CD14-positive monocyte (primary cell): ENCODE results near the gene HSPB6. TPM values are rescaled to one million over a fixed set of nuclear protein-coding genes. Genes with fewer than 3 reads are reported as not detected.

Experiments
- DNase-seq, 3 donors: peaks; one replicate each; pipeline ENCODE4 v3.0.0-alpha.2; 2011 to 2022
- H2AFZ ChIP-seq: 2 replicates; pipeline ENCODE4 v1.6.0; 2012; ENCODE audit warnings: mild to moderate bottlenecking, low read depth, low read length, inconsistent platforms; ENCODE audit not compliant: insufficient read depth, poor library complexity, severe bottlenecking
- H3K27ac ChIP-seq, 2 donors: 1 replicate in 1 of 2; 2 replicates in 1 of 2; pipeline ENCODE4 v1.5.1; 2012 to 2013; ENCODE audit warnings: low read length in 2 of 2, control low read depth in 1 of 2, inconsistent platforms in 1 of 2, low read depth in 1 of 2, mild to moderate bottlenecking in 1 of 2
- H3K27me3 ChIP-seq, 2 donors: one replicate each; pipeline versions ENCODE4 v1.6.0 to v1.6.1; 2011 to 2013; ENCODE audit warnings: low read length in 2 of 2; ENCODE audit not compliant: control insufficient read depth in 2 of 2, insufficient read depth in 2 of 2
- H3K36me3 ChIP-seq, 2 donors: replicated peaks in 1 of 2; 1 replicate in 1 of 2; 2 replicates in 1 of 2; pipeline versions ENCODE4 v1.5.1 to v1.6.1; 2012 to 2013; ENCODE audit warnings: low read length in 2 of 2, control low read depth in 1 of 2, inconsistent platforms in 1 of 2, mild to moderate bottlenecking in 1 of 2; ENCODE audit not compliant: insufficient read depth in 2 of 2, control insufficient read depth in 1 of 2
- H3K4me1 ChIP-seq, 2 donors: 1 replicate in 1 of 2; 2 replicates in 1 of 2; pipeline versions ENCODE4 v1.5.1 to v1.6.1; 2012 to 2013; ENCODE audit warnings: low read length in 2 of 2, control low read depth in 1 of 2, inconsistent platforms in 1 of 2, mild to moderate bottlenecking in 1 of 2, moderate library complexity in 1 of 2; ENCODE audit not compliant: insufficient read depth in 2 of 2, control insufficient read depth in 1 of 2
- H3K4me2 ChIP-seq: replicated peaks from 2 replicates; pipeline ENCODE3; 2012; ENCODE audit warnings: low read length, moderate library complexity, mild to moderate bottlenecking; ENCODE audit not compliant: poor library complexity, severe bottlenecking; ENCODE audit errors: extremely low read depth
- H3K4me3 ChIP-seq, 3 experiments: fragments of 200-600 bp in 1 of 3; sonication (generic) in 1 of 3; replicated peaks in 1 of 3; 1 replicate in 2 of 3; 2 replicates in 1 of 3; pipeline ENCODE4 v1.5.1; 2011 to 2013; ENCODE audit warnings: low read length in 3 of 3, mild to moderate bottlenecking in 3 of 3, control low read depth in 2 of 3, low read depth in 2 of 3, inconsistent platforms in 1 of 3, moderate library complexity in 1 of 3
- H3K79me2 ChIP-seq: 2 replicates; pipeline ENCODE4 v1.6.0; 2012; ENCODE audit warnings: mild to moderate bottlenecking, control low read depth, inconsistent platforms, low read length, moderate library complexity; ENCODE audit not compliant: insufficient read depth
- H3K9ac ChIP-seq: 2 replicates; pipeline ENCODE4 v1.6.0; 2017; ENCODE audit warnings: low read length, mild to moderate bottlenecking; ENCODE audit not compliant: insufficient read depth, poor library complexity, severe bottlenecking
- H3K9me3 ChIP-seq, 2 donors: replicated peaks in 1 of 2; 1 replicate in 1 of 2; 2 replicates in 1 of 2; pipeline versions ENCODE4 v1.5.1 to v1.6.1; 2012 to 2013; ENCODE audit warnings: low read length in 2 of 2, control low read depth in 1 of 2; ENCODE audit not compliant: control insufficient read depth in 1 of 2, insufficient read depth in 1 of 2
- H4K20me1 ChIP-seq: 2 replicates; pipeline ENCODE4 v1.6.0; 2012; ENCODE audit warnings: mild to moderate bottlenecking, low read length, control low read depth, moderate library complexity; ENCODE audit not compliant: insufficient read depth
- H3K27ac Mint-ChIP-seq, 7 donors: one replicate each; pipeline ENCODE4 v1.8.0; 2020; ENCODE audit warnings: mild to moderate bottlenecking in 7 of 7, mixed read lengths in 7 of 7, moderate library complexity in 6 of 7, inconsistent platforms in 2 of 7
- H3K27me3 Mint-ChIP-seq, 3 donors: one replicate each; pipeline ENCODE4 v1.8.0; 2021 to 2022; ENCODE audit warnings: low read depth in 3 of 3, mild to moderate bottlenecking in 3 of 3, mixed read lengths in 3 of 3, moderate library complexity in 3 of 3, inconsistent platforms in 1 of 3
- H3K36me3 Mint-ChIP-seq, 2 donors: one replicate each; pipeline ENCODE4 v1.8.0; 2020; ENCODE audit warnings: mixed read lengths in 2 of 2, inconsistent platforms in 1 of 2, mild to moderate bottlenecking in 1 of 2
- H3K4me1 Mint-ChIP-seq: one replicate; pipeline ENCODE4 v1.8.0; 2020; ENCODE audit warnings: mild to moderate bottlenecking, mixed read lengths
- H3K4me3 Mint-ChIP-seq, 2 donors: one replicate each; pipeline ENCODE4 v1.8.0; 2020; ENCODE audit warnings: mild to moderate bottlenecking in 2 of 2, mixed read lengths in 2 of 2, moderate library complexity in 1 of 2
- H3K9me3 Mint-ChIP-seq, 7 donors: one replicate each; pipeline ENCODE4 v1.8.0; 2020 to 2022; ENCODE audit warnings: mixed read lengths in 7 of 7, mild to moderate bottlenecking in 6 of 7, moderate library complexity in 6 of 7, inconsistent platforms in 2 of 7
- CTCF ChIP-seq: fragments of 200-600 bp; IDR thresholded peaks from one replicate; pipeline ENCODE4 v1.8.0; 2022; ENCODE audit warnings: antibody characterized with exemption, mild to moderate bottlenecking
- WGBS: methylation state at CpG from one replicate; pipeline ENCODE4 v1.1.5; 2013; ENCODE audit warnings: missing lambda C conversion rate; ENCODE audit not compliant: insufficient coverage; 5-methylcytosine and 5-hydroxymethylcytosine counted together
- intact Hi-C, 2 donors: fragments of 100-400 bp; cut with micrococcal nuclease; formaldehyde crosslinking; loops; one replicate each; pipeline versions ENCODE4 v1.15.0 to v1.15.1; 2023
- polyA plus RNA-seq, 3 donors: library from polyadenylated mRNA; depleted of rRNA in 1 of 3; unstranded in 2 of 3; stranded (reverse) in 1 of 3; fragments of 300-500 nt in 2 of 3; fragments of >200 nt in 1 of 3; fragmentation: Illumina TruSeq in 2 of 3; gene quantifications; 1 replicate in 2 of 3; 2 replicates in 1 of 3; pipeline ENCODE4 v1.2.3, GENCODE V29; 2012 to 2021

The HSPB6 gene
- polyA plus RNA-seq, 3 donors: not detected

DNA sequence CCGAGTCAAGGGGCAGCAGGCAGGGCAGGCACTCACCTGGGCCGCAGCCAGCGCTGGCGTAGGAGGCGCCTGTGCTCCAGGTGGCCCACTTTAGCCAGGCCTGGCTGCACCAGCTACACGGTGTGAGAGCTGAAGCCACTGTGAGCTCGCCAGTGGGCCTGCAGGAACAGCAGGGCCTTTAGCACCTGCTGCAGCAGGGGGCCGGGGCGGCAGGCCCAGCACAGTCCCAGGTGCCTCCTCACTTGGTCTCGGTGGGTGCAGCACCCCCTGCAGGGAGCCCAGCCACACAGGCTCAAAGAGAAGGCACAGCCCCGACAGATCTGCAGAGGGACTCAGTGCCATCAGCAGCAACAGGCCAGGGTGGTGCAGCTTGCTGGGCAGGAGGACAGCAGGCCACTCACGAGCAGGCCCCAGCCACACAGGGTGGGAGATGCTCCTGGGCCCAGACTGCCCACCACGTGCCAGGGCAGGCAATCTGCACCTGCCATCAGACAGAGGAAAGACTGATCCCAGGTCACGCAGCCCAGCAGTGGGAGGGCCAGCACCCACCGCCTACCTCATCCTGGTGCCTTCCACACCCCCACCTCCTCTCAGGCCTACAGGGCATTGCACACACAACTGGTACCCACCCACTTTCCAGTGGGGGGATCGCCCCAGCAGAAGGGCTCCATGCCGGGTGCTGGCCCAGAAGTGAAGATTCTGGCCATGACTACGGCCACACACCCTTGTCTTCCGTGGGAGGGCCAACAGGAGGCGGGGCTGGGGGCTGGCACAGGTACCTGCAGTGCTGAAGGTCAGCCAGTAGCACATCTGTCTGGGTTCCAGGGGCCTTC is 34.4 kb upstream of the HSPB6 start:
- H3K79me2 ChIP-seq: no peaks in the 10 kb centered on the region
- no peaks in the 10 kb centered on the region for H3K9me3 ChIP-seq
- Mint-ChIP-seq H3K27me3 (peaks cover 11 to 19% (median 14%) of the 10 kb centered on the region in 3 donors), H3K4me1 (no peaks in the 10 kb centered on the region), H3K27ac (peak overlapping the region in 1 of 7 donors; percentile 71), H3K36me3 (peaks cover under 1 to 6% of the 10 kb centered on the region in 2 donors), H3K4me3 (no peak overlapping the region), H3K9me3 (peaks cover 0 to under 1% (median 0%) of the 10 kb centered on the region in 7 donors)
- H3K27ac ChIP-seq: no peak overlapping the region
- H3K27me3 ChIP-seq: peaks cover 0 to under 1% of the 10 kb centered on the region in 2 donors
- H3K4me3 ChIP-seq: no peak overlapping the region
- no peaks in the 10 kb centered on the region for H3K4me1 ChIP-seq
- no peak overlapping the region for H2AFZ ChIP-seq
- peak in 1 of 3 donors; percentile 3 for DNase-seq
- intact Hi-C loops: no loop called here
- TF ChIP-seq CTCF: no peak
- no peak overlapping the region for H3K4me2 ChIP-seq
- peaks cover 2 to 7% of the 10 kb centered on the region in 2 donors for H3K36me3 ChIP-seq
- H3K9ac ChIP-seq: no peak overlapping the region
- WGBS: 80% methylated on average over 20 of the region's 20 CpGs
- H4K20me1 ChIP-seq: no peaks in the 10 kb centered on the region

GRCh38 chr19:35789978-35790944 is 33.4 kb upstream of the HSPB6 start:
- Histone ChIP-seq H3K4me1 (no peaks in the 10 kb centered on the region), H3K9ac (no peak overlapping the region), H3K4me2 (no peak overlapping the region), H3K79me2 (no peaks in the 10 kb centered on the region), H3K4me3 (no peak overlapping the region), H3K27ac (no peak overlapping the region), H3K27me3 (no peaks in the 10 kb centered on the region), H2AFZ (no peak overlapping the region), H4K20me1 (no peaks in the 10 kb centered on the region), H3K36me3 (peaks cover 7% of the 10 kb centered on the region in 2 donors), H3K9me3 (no peaks in the 10 kb centered on the region)
- peak in 1 of 3 donors; percentile 2 for DNase-seq
- H3K9me3 Mint-ChIP-seq: no peaks in the 10 kb centered on the region
- H3K27me3 Mint-ChIP-seq: peaks cover 3 to 12% (median 9%) of the 10 kb centered on the region in 3 donors
- TF ChIP-seq CTCF: no peak
- intact Hi-C loops: no loop called here
- peaks cover 8 to 15% of the 10 kb centered on the region in 2 donors for H3K36me3 Mint-ChIP-seq
- no peaks in the 10 kb centered on the region for H3K4me1 Mint-ChIP-seq
- no peak overlapping the region for H3K27ac Mint-ChIP-seq
- WGBS: 94% methylated on average over 13 of the region's 19 CpGs
- no peak overlapping the region for H3K4me3 Mint-ChIP-seq
